CD4-positive, alpha-beta T cell (primary cell): ENCODE data around the gene IRF7. TPM values are rescaled to one million over a fixed set of nuclear protein-coding genes. Genes with fewer than 3 reads are reported as not detected.
"Not testable (repeated sequence)": the region's sequence is repeated elsewhere in the genome, so short reads cannot be mapped to it uniquely, and the experiment has no call there.

Source experiments
- ATAC-seq: fragments of 200-7000 bp; cut with Tn5 transposase; one replicate; pipeline ENCODE4 v1.10.0; 2022; ENCODE audit warnings: mild to moderate bottlenecking; ENCODE audit not compliant: poor library complexity
- CTCF ChIA-PET: fragments of 350-600 bp; sonication (Branson Sonifier 250); formaldehyde crosslinking; loops from one replicate; lab custom pipeline; 2021; ENCODE audit warnings: antibody characterized with exemption, inconsistent platforms; lab: Charles Lee
- POLR2A ChIA-PET: fragments of 350-600 bp; sonication (Branson Sonifier 250); formaldehyde crosslinking; loops from one replicate; lab custom pipeline; 2021; ENCODE audit warnings: antibody characterized with exemption, inconsistent platforms; lab: Charles Lee
- DNase-seq, 14 experiments: peaks; one replicate each; pipeline ENCODE4 v3.0.0-alpha.2; 2013 to 2020; ENCODE audit warnings: mixed read lengths in 2 of 14
- H3K27ac ChIP-seq, 2 donors: one replicate each; pipeline versions ENCODE4 v1.5.1 to v1.7.0; 2013; ENCODE audit warnings: low read length in 2 of 2, low read depth in 1 of 2, mild to moderate bottlenecking in 1 of 2
- H3K27me3 ChIP-seq, 2 experiments: 1 replicate in 1 of 2; 2 replicates in 1 of 2; pipeline versions ENCODE4 v1.6.1 to v1.7.0; 2013; ENCODE audit warnings: low read length in 2 of 2, control low read depth in 1 of 2, mild to moderate bottlenecking in 1 of 2, moderate library complexity in 1 of 2; ENCODE audit not compliant: insufficient read depth in 2 of 2, control insufficient read depth in 1 of 2
- H3K36me3 ChIP-seq: one replicate; pipeline ENCODE4 v1.6.1; 2013; ENCODE audit warnings: low read length, control low read depth; ENCODE audit not compliant: insufficient read depth
- H3K4me1 ChIP-seq: one replicate; pipeline ENCODE4 v1.6.1; 2013; ENCODE audit warnings: low read length, control low read depth; ENCODE audit not compliant: insufficient read depth
- H3K4me3 ChIP-seq: one replicate; pipeline ENCODE4 v1.5.1; 2013; ENCODE audit warnings: mild to moderate bottlenecking, low read length, moderate library complexity
- H3K9me3 ChIP-seq, 2 experiments: 1 replicate in 1 of 2; 2 replicates in 1 of 2; pipeline versions ENCODE4 v1.6.1 to v1.7.0; 2013; ENCODE audit warnings: low read length in 2 of 2, mild to moderate bottlenecking in 2 of 2, control low read depth in 1 of 2, moderate library complexity in 1 of 2; ENCODE audit not compliant: control insufficient read depth in 1 of 2, insufficient read depth in 1 of 2
- H3K27ac Mint-ChIP-seq: one replicate; pipeline ENCODE4 v1.8.0; 2020; ENCODE audit warnings: mixed read lengths
- H3K27me3 Mint-ChIP-seq: one replicate; pipeline ENCODE4 v1.8.0; 2021; ENCODE audit warnings: mixed read lengths
- H3K36me3 Mint-ChIP-seq: one replicate; pipeline ENCODE4 v1.8.0; 2021; ENCODE audit warnings: low read depth, mixed read lengths
- H3K4me1 Mint-ChIP-seq: one replicate; pipeline ENCODE4 v1.8.0; 2021; ENCODE audit warnings: low read depth, mixed read lengths
- H3K4me3 Mint-ChIP-seq: one replicate; pipeline ENCODE4 v1.8.0; 2020; ENCODE audit warnings: mild to moderate bottlenecking, mixed read lengths
- H3K9me3 Mint-ChIP-seq: one replicate; pipeline ENCODE4 v1.8.0; 2020; ENCODE audit warnings: mixed read lengths
- intact Hi-C, 2 experiments: fragments of 100-400 bp; cut with DNase I in 1 of 2; cut with micrococcal nuclease in 1 of 2; formaldehyde crosslinking; loops; one replicate each; pipeline versions ENCODE4 v1.15.1 to v1.9.0; 2023 to 2025; cut with DNase I, micrococcal nuclease
- total RNA-seq, 174 experiments: library from RNA in 2 of 174; stranded (reverse) in 2 of 174; gene quantifications; one replicate each; pipeline ENCODE4 v1.2.3 and lab custom pipeline; 2021 to 2026
- TF ChIP-seq, protein P1 (sequence below): fragments of 200-600 bp; IDR thresholded peaks from one replicate; pipeline ENCODE4 v1.8.0; 2022; ENCODE audit warnings: antibody characterized with exemption, mild to moderate bottlenecking

Gene IRF7
- total RNA-seq, 2 experiments from 2014 or later, result 36.5 to 37.7 TPM

DNA sequence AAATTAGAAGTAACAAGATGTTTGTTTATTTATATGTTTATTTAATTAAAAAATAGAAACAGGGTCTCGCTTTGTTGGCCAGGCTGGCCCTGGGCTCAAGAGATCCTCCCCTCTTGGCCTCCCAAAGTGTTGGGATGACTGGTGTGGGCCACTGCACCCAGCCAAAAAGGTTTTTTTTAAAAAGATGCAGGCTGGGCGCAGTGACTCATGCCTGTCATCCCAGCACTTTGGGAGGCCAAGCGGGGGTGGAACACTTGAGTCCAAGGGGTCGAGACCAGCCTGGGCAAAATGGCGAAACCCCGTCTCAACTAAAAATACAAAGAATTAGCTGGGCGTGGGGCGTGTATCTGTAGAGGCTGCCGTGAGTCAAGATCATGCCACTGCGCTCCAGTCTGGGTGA, 34.7 kb upstream of the IRF7 start:
- Mint-ChIP-seq H3K4me1 (no peaks in the 10 kb centered on the region), H3K9me3 (no peaks in the 10 kb centered on the region), H3K36me3 (peaks cover 27% of the 10 kb centered on the region), H3K27ac (no peak overlapping the region), H3K27me3 (no peaks in the 10 kb centered on the region), H3K4me3 (no peak overlapping the region)
- H3K27ac ChIP-seq, result no peak overlapping the region
- H3K27me3 ChIP-seq, result no peaks in the 10 kb centered on the region
- CTCF ChIA-PET, result no interaction called here
- peaks cover 11% of the 10 kb centered on the region for H3K36me3 ChIP-seq
- ATAC-seq (no peak), DNase-seq (no peak)
- POLR2A ChIA-PET, result no interaction called here
- H3K4me1 ChIP-seq, result no peaks in the 10 kb centered on the region
- H3K4me3 ChIP-seq, result no peak overlapping the region
- intact Hi-C loops, result no loop called here
- H3K9me3 ChIP-seq, result no peaks in the 10 kb centered on the region
- TF ChIP-seq, protein P1, sequence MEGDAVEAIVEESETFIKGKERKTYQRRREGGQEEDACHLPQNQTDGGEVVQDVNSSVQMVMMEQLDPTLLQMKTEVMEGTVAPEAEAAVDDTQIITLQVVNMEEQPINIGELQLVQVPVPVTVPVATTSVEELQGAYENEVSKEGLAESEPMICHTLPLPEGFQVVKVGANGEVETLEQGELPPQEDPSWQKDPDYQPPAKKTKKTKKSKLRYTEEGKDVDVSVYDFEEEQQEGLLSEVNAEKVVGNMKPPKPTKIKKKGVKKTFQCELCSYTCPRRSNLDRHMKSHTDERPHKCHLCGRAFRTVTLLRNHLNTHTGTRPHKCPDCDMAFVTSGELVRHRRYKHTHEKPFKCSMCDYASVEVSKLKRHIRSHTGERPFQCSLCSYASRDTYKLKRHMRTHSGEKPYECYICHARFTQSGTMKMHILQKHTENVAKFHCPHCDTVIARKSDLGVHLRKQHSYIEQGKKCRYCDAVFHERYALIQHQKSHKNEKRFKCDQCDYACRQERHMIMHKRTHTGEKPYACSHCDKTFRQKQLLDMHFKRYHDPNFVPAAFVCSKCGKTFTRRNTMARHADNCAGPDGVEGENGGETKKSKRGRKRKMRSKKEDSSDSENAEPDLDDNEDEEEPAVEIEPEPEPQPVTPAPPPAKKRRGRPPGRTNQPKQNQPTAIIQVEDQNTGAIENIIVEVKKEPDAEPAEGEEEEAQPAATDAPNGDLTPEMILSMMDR, result no peak

DNA sequence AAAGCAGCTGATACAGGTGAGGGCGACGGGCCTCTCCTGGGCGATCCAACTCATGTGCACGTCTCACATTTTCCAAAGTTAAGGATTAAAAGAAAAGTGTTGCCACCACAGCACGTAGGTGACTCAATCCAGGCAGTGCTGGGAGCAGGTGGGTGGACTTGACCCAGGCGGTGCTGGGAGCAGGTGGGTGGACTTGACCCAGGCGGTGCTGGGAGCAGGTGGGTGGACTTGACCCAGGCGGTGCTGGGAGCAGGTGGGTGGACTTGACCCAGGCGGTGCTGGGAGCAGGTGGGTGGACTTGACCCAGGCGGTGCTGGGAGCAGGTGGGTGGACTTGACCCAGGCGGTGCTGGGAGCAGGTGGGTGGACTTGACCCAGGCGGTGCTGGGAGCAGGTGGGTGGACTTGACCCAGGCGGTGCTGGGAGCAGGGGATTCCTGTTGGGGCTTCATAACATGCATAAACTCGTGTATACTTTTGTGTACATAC, 32.0 kb upstream of the IRF7 start:
- CTCF ChIA-PET, H3K4me1 Mint-ChIP-seq, H3K9me3 Mint-ChIP-seq, POLR2A ChIA-PET, H3K4me3 ChIP-seq, H3K27ac Mint-ChIP-seq, H3K4me3 Mint-ChIP-seq, H3K27me3 ChIP-seq, H3K27me3 Mint-ChIP-seq, H3K27ac ChIP-seq, ATAC-seq, H3K4me1 ChIP-seq, intact Hi-C loops, H3K9me3 ChIP-seq, DNase-seq: not testable (repeated sequence)
- peaks cover 23% of the 10 kb centered on the region for H3K36me3 ChIP-seq
- peaks cover 22% of the 10 kb centered on the region for H3K36me3 Mint-ChIP-seq

DNA sequence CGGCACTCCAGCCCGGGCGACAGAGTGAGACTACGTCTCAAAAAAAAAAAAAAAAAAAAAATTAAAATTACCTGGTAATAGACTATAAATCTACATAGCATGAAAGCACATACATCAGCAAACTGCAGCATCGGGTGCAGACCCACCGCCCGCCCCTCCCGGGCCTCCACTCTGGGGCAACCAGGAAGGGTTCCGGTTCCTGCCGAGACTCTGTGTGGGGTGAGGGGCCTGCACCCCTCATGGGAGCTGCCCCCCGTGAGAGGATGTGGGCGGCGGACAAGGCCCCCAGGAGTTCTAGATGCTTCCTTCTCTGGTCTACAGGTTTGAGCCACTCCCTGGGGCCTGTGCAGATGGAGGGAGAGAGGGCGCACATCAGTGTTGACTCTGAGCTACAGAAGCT, 30.5 kb upstream of the IRF7 start:
- no peaks in the 10 kb centered on the region for H3K4me1 ChIP-seq
- TF ChIP-seq, protein P1, result no peak
- H3K27ac ChIP-seq, result no peak overlapping the region
- ATAC-seq, result no peak
- H3K36me3 Mint-ChIP-seq, result peaks cover 9% of the 10 kb centered on the region
- intact Hi-C loops, result no loop called here
- peaks cover 23% of the 10 kb centered on the region for H3K36me3 ChIP-seq
- no peaks in the 10 kb centered on the region for H3K27me3 Mint-ChIP-seq
- POLR2A ChIA-PET, result no interaction called here
- DNase-seq, result no peak
- no peak overlapping the region for H3K4me3 ChIP-seq
- H3K4me3 Mint-ChIP-seq, result no peak overlapping the region
- no peaks in the 10 kb centered on the region for H3K27me3 ChIP-seq
- H3K9me3 Mint-ChIP-seq, result no peaks in the 10 kb centered on the region
- CTCF ChIA-PET, result no interaction called here
- H3K9me3 ChIP-seq, result no peaks in the 10 kb centered on the region
- no peak overlapping the region for H3K27ac Mint-ChIP-seq
- no peaks in the 10 kb centered on the region for H3K4me1 Mint-ChIP-seq

DNA sequence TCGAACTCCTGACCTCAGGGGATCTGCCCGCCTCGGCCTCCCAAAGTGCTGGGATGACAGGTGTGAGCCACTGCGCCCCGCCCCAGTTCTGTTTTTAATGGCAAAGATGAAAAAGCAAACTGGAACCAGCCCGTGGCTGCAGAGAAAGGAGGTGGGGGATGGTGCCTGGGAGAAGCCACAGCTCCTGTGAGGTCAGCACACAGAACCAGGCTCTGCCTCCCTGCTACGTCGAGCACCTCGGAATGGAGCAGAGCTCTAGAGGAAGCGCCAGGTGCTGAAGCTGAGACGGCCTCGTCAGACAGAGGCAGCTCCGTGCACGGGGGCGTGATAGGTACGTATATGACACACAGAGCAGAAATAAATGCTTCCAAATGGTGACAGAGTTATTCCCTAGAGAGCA, 29.8 kb upstream of the IRF7 start:
- peaks cover 1% of the 10 kb centered on the region for H3K27me3 Mint-ChIP-seq
- peaks cover 19% of the 10 kb centered on the region for H3K36me3 ChIP-seq
- DNase-seq (no peak), ATAC-seq (no peak)
- no peak overlapping the region for H3K27ac ChIP-seq
- H3K4me1 ChIP-seq, result peaks cover 5% of the 10 kb centered on the region
- ChIA-PET CTCF (no interaction called here), POLR2A (no interaction called here)
- TF ChIP-seq, protein P1, result no peak
- H3K4me1 Mint-ChIP-seq, result no peaks in the 10 kb centered on the region
- H3K36me3 Mint-ChIP-seq, result peaks cover 5% of the 10 kb centered on the region
- H3K27ac Mint-ChIP-seq, result no peak overlapping the region
- no peak overlapping the region for H3K4me3 ChIP-seq
- H3K9me3 Mint-ChIP-seq, result no peaks in the 10 kb centered on the region
- peaks cover 0 to 2% of the 10 kb centered on the region in 2 experiments for H3K27me3 ChIP-seq
- H3K4me3 Mint-ChIP-seq, result no peak overlapping the region
- intact Hi-C loops, result no loop called here
- H3K9me3 ChIP-seq, result peaks cover 0 to 3% of the 10 kb centered on the region in 2 experiments
